Stomach (tissue), 4 donors: Measurements from ENCODE around the gene ZFR2.

Experiments used
- CTCF ChIP-seq, 7 experiments: fragments of 450-650 bp in 4 of 7; fragments of 200-600 bp in 3 of 7; sonication (generic) in 3 of 7; IDR thresholded peaks; one replicate each; pipeline ENCODE4 v1.5.1; 2016 to 2019; ENCODE audit warnings: antibody characterized with exemption in 7 of 7, control low read depth in 2 of 7, mild to moderate bottlenecking in 1 of 7
- POLR2A ChIP-seq, 4 donors: fragments of 450-650 bp; IDR thresholded peaks; one replicate each; pipeline ENCODE4 v1.6.1; 2016; ENCODE audit warnings: antibody characterized with exemption in 4 of 4, control low read depth in 2 of 4, mild to moderate bottlenecking in 1 of 4, moderate library complexity in 1 of 4
- POLR2AphosphoS5 ChIP-seq, 3 donors: sonication (generic); formaldehyde crosslinking; IDR thresholded peaks; one replicate each; pipeline ENCODE4 v1.6.1; 2016; ENCODE audit warnings: antibody characterized with exemption in 3 of 3

DNA sequence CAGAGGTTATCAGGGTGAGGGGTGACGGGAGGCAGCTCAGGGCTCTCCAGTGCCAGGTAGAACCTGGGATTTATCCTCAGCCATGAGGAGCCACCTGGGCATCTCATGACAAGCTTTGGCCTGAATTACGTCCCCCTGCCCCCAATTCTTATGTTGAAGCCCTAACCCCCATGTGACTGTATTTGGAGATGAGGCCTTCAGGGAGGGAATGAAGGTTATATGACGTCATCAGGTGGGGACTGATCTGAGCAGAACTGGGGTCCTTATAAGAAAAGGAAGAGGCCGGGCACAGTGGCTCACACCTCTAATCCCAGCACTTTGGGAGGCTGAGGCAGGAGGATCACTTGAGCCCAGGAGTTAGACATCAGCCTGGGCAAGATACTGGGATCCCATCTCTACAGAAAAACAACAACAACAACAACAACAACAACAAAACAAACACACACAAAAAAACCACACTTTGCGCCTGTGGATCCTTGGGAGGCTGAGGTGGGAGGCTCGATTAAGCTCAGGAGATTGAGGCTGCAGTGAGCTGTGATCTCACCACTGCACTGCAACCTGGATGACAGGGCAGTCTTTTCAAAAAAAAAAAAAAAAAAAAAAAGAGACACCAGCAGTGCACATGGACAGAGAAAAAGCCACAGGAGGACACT is 18.4 kb downstream of the ZFR2 start:
- TF ChIP-seq POLR2AphosphoS5 (IDR thresholded peaks at IDR 0.05) (no peak), CTCF (IDR thresholded peaks at IDR 0.05) (no peak), POLR2A (IDR thresholded peaks at IDR 0.05) (no peak)
